ENCODE results near the gene ARID3B.
A peak's percentile ranks its signal among the peaks of the same experiment; 100 is the strongest.

GRCh38 chr15:74635228-74635627, 94.2 kb downstream of the ARID3B start:
- TF ChIP-seq, protein P1, sequence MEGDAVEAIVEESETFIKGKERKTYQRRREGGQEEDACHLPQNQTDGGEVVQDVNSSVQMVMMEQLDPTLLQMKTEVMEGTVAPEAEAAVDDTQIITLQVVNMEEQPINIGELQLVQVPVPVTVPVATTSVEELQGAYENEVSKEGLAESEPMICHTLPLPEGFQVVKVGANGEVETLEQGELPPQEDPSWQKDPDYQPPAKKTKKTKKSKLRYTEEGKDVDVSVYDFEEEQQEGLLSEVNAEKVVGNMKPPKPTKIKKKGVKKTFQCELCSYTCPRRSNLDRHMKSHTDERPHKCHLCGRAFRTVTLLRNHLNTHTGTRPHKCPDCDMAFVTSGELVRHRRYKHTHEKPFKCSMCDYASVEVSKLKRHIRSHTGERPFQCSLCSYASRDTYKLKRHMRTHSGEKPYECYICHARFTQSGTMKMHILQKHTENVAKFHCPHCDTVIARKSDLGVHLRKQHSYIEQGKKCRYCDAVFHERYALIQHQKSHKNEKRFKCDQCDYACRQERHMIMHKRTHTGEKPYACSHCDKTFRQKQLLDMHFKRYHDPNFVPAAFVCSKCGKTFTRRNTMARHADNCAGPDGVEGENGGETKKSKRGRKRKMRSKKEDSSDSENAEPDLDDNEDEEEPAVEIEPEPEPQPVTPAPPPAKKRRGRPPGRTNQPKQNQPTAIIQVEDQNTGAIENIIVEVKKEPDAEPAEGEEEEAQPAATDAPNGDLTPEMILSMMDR (IDR thresholded peaks at IDR 0.05), result peak; percentile 90
- TF ChIP-seq REST (IDR thresholded peaks at IDR 0.05; ENCODE audit: insufficient read depth in 1 of 2, low read depth in 2 of 2, low read length in 1 of 2) (no peak), POLR2AphosphoS5 (IDR thresholded peaks at IDR 0.05; ENCODE audit: low read depth, low read length) (no peak)

Data from Panc1 (cell line).